ENCODE data around the gene SPTSSB.
A peak's percentile ranks its signal among the peaks of the same experiment; 100 is the strongest.

SPTSSB gene

DNA sequence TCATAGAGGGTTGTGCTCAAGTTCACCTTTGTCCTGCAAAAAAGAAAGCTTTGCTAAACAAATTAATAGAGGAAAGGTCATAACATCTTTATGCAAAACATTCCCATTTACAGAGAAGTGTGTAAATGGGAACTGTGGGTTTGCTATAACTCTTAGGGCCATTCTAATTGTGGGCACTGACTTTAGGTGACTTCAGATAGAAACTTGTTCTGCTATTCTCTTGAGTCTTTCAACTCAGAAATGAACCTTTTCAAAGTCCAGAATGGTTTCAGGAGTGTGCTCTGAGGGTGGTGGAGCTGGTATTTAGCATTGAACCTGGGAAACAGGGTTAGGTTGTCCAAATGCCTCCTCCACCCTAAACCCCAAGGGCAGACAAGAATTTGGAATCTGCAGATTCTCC is 34.0 kb downstream of the SPTSSB start:
- DNase-seq = no peak

DNA sequence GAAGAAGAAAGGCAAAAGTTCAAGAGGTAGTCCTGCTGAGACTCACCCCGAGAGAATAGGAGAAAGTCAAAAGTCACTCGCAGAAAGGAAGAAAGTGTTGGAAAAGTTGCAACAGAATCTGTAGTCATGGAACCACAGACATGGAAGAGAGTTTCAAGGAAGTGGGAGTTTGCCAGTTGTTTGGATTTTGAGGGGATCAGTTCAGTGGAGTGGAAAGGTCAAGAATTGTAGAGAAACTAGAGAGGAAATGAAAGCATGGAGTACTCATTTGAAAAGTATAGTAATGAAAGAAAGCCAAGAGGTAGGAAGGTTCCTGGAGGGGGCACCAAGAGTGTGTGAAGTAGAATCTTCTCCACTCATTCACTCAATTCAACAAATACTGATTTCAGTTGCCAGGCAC is 34.7 kb downstream of the SPTSSB start:
- DNase-seq = no peak

DNA sequence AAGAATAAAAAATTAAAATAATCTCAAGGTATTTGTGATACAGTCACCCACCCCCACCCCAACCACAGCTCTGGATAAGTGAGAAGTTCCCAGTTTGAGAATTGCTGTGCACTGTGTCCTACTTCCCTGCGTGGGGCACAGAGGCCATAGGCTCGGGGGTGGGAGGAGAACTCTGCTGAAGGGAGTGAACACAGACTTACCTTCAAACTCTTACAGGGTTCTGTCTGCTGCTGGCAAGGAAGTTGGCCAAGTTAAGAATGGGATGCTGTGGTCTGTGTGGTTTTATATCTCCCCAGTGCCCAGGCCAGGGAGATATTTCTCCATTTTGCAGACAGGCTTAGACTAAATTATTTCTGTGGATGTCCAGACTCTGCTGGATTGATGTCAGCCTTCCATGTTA is 37.6 kb downstream of the SPTSSB start:
- DNase-seq = no peak

DNA sequence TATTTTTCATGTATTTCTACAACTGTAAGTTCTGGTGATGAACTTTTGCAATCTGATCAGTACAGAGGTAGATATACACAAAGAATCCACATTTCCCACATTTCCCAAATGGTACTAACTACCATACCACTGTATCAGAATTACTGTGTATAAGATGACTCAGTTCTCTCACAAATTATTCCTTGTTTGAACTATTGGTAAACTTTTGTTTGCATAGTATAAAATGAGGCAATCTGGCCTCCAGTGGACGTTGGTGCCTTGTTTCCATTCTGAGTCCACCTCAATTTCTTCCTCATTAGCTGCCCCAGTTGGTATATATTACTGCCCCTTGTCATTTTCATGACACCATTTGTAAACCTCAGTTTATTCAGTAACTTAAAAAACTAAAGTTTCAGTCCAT is 38.5 kb downstream of the SPTSSB start:
- no peak for DNase-seq

DNA sequence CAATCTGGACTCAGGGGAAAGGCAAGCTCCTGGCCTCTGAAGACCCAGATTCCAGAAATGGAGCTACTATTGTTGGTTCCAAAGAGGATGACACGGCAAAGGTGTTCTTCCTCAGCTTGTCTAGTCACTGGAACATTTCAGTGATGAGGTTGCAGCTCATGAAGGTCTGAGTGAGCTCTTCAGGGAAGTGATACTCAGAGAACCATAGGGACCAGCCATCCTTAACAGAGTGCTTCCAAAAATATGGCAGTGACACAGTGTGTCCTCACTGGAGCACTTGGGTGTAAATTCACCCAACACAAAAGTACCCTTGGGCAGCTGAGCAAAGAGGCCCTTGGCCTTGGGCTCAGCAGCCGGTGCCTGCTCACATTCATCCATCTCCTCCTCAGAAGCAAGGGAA is 46.3 kb downstream of the SPTSSB start:
- no peak for DNase-seq

DNA sequence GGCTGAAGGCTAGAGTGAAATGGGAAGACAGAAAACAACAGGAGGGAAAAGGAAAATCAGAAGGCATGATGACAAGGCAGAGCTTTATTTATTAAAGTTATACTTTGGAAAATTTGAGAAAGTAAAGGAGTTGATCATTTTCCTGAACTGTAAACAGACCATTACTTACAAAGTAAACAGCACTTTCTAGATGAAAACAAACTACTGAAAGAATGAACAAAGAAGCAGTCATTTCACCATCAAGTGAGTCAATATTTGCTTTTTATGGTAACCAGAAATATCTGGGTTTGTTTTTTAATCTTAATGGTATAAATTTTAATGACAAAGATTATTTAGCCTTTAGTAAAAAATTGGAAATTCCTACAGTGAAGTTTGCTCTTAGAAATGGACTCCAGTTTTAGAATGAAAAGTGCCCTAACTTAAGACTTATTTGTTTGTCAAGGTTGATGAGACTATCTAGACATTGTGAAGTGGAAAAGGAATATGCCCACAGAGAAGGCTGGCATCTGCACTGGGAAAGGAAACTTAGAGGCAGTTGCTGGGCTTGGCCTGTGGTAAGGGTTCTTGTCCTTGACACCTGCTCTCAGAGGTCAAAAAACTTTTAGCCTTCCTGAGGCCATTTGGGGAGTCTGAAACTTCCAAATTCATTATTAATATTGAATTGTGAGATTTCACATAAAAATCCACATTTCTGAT is 47.2 kb downstream of the SPTSSB start:
- DNase-seq = no peak

DNA sequence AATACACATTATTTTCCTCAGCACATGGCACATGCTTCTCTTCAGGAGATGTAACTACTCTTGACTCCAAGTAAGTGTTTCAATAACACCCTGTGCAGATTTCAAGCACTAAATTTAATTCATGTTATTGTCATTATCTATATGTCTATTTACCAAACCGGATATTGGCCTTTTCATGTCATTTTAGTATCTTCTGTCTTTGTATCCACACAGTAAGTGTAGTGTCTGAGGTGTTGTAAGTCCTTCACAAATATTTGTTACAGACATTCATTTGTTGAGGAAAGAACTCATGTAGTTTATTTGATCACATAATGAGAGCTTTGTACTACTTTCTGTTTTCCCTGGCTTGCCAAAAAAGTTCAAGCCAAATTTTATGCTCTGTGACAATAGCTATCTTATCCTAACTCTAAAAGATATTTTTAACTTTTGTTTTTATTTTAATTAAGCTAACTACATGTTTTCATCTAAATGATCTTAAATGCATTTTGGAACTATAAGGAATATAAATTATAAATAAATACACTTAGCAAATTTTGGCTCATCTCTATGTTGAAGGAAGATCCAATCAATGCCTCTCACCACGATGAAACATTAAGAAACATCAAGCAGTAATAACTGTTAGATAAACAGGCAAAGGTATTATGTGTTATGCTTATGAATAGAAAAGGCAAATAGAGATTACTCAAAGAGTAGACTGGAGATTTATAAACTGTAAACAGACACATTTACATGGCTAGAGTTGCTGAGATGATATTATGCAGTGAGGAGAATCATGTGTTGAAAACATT is 48.3 kb downstream of the SPTSSB start:
- DNase-seq = no peak

DNA sequence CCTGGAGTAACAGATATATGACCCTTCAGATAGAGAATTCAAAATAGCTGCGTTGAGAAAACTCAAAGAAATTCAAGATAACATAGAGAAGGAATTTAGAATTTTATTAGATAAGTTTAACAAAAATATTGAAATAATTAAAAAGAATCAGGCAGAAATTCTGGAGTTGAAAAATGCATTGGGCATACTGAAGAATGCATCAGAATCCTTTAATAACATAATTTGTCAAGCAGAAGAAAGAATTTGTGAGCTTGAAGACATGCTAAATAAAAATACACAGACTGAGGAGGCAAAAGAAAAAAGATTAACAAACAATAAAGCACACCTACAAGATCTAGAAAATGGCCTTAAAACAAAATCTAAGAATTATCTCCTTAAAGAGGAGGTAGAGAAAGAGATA is 50.5 kb downstream of the SPTSSB start:
- DNase-seq = no peak

DNA sequence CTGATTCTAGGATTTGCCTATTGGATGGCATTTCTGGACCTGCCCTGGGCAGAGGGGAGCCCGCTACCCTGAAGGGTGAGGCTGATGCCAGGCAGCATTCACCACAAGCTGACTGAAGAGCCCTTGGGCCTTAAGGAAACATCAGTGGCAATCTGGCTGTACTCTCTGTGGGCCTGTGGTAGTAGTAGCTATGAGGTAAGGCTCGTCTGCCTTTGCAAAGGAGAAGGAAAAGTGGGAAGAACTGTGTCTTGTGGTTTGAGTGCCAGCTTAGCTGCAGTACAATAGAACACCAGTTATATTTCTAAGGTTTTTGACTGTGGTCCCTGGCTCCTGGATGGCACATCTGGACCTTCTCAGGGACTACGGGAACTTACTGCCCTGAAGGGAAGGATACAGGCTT is 51.5 kb downstream of the SPTSSB start:
- no peak for DNase-seq

DNA sequence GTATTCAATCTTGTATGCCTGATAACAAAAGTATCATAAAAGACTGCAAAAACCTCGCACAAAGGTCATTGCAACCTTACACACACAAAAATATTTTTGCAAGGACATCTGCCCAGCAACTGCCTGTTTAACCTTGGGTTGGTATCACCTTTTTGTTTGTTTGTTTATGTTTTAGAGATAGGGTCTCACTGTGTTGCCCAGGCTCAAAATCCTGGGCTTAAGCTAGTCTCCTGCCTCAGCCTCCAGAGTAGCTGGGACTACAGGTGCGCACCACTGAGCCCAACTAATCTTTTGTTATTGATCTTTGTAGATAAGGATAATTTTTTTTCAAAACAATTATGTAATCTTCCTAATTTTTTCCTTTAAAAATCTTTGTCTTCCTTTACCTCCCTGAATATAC is 54.2 kb downstream of the SPTSSB start:
- DNase-seq = no peak

DNA sequence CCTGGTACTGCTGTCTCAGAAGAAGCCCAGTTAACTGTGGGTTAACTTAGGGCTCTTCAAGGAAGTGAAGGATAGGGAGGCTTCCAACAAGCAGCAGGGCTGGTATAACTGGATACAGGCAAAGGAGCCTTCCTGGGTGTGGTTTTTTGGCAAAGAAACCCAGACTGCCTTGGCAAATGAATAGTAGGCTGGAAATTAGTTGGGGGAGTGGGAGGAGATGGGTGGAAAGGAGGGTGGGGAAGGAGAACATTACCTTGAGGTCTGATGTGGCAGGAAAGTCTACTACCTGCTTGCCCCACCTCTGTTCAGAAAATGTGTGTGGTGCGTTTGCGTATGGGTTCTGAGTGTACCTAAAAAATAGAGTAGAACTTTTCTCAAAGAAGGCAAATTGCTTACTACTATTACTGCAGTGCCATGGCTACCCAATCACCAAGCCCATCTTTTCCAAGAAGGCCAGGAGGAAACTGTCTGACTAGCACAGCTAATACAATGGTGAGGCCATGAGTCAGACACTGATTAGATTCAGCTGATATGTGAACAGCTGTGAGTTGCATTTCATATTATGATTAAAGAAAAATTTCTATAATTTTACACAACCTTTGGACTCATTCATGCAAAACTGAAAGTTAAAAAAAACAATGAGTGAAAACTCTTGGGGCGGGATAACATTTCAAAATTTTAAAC is 55.2 kb downstream of the SPTSSB start:
- no peak for DNase-seq

DNA sequence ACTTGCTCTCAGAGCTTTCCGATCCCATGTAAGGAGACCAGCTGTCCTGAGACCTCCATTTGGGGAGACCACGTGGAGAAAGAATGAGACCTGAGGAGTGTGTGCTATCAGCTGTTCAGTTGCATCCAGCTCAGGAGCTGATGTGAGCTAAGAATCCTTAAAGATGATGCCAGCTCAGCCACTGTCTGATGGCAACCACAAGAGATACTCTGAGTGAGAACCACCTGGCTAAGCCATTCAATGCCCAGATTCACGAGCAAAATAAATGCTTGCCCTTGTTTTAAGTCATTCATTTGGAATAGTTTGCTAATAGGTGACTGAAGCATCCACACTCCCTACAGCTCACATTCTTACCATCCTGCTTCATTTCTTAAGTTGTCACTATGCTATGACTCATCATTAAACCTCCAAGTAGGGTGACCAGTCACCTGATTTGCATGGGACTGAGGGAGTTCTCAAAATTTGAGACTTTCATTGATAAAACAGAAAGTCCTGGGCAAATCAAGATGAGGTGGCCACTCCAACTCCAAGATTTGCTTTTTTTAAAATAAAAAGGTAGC is 56.4 kb downstream of the SPTSSB start:
- no peak for DNase-seq

DNA sequence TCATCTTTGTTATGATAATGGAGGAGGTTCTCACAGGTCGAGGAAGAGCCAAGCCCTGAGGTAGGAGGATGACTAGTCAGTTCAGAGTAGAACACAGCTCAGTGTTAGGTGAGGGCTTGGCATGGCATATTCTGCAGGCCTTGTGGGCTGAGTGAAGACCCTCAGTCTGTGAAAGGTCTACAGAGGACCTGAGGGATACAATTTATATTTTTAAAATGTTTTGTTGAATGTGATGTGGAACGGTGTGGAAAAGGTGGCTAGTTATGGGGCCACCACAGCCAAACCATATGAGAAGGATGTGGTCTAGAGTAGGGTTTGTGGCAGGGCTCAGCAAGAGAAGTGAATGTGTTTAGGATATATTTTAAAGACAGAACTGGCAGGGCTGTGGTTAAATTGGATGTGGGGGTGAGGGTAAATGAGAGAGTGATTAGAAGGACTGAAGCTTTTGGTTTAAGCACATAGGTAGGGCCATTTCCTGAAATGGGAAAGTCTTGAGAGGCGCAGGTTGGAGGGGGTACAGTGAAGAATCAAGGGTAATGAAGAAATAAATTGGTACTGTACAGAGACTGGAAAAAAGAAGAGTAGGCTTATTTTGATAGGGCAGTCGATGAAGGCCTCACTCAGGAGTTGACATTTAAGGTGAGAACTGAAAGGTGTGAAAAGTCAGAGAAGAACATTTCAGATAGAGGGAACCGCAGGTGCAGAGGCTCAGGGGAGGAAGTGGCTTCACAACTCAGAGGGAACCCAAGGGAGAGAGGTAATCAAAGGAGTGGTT is 60.5 kb downstream of the SPTSSB start:
- peak; percentile 51 for DNase-seq

DNA sequence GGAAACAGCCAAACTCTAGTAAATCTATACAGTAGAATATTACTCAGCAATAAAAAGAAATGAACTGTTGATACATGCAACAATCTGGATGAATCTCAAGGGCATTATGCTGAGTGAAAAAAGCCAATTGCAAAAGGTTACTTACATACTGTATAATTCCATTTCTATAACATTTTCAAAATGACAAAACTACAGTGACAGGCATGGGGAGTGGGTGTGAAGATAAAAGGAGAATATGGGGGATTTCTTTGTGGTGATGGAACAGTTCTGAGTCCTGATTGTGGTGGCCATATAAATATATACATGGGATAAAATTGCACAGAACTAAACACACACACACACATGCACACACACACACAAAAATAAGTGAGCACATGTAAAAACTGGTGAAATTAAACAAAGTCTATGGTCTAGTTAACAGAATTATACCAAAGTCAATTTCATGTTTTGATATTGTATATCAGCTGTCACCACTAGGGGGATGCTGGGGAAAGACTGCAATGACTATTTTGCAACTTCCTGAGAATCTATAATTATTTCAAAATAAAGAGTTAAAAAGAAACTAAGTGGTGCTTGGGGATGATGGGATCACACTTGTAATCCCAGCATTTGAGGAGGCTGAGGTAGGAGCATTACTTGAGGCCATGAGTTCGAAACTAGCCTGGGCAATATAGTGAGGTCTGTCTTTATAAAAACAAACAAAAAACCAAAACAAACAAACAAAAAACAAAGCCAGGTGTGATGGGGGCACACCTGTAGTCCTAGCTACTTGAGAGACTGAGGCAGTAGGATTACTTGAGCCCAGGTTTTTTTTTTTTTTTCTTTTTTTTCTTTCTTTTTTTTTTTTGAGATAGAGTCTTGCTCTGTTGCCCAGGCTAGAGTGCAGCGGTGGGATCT is 66.0 kb downstream of the SPTSSB start:
- no peak for DNase-seq

DNA sequence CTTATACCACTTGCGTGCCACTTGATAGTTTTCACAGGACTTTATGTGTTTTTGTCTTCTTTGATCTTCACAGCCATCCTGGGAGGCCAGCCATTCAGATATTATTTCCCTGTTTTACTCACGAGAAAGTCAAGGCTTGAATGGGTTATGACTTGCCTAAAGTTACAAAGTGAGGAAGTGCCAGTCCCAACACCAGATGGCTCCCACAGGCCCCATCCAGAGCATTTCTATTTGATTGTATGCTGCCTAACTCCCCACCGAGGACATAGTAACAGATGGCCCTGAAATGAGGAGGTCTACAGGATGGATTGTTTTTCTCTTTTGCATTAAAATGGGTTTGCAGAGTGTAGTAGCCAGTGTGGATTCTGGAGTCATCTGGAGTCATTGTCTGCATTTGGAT is 74.5 kb downstream of the SPTSSB start:
- DNase-seq = no peak

DNA sequence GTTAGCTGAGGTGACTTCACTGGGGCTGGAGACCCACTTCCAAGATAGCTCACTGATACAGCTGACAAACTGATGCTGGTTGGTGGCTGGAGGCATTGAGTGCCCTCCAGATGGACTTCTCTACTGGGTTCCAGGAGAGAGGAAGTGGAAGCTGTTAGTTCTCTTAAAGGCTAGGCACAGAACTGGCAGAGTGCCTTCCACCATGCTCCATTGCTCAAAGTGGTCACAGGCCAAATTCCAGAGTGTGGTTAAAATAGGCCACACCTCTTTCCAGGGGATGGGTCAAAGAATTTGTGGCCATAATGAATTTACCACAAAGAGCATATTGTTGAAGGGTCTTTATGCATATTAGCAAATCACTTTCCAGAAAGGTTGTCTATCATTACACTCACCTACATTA is 76.0 kb downstream of the SPTSSB start:
- no peak for DNase-seq
